Muscle layer of duodenum (tissue), 2 donors: Measurements from ENCODE around the gene FIBP.
"Not testable (repeated sequence)": the region's sequence is repeated elsewhere in the genome, so short reads cannot be mapped to it uniquely, and the experiment has no call there.

Source experiments
- H3K27ac ChIP-seq: one replicate; pipeline ENCODE4 v1.7.0; 2013; ENCODE audit warnings: mild to moderate bottlenecking, low read length
- H3K27me3 ChIP-seq: one replicate; pipeline ENCODE4 v1.7.0; 2013; ENCODE audit warnings: low read depth, mild to moderate bottlenecking, control low read depth, low read length
- H3K36me3 ChIP-seq, 2 donors: one replicate each; pipeline ENCODE4 v1.7.0; 2013; ENCODE audit warnings: low read length in 2 of 2, control low read depth in 1 of 2, mild to moderate bottlenecking in 1 of 2; ENCODE audit not compliant: insufficient read depth in 2 of 2, control insufficient read depth in 1 of 2
- H3K4me1 ChIP-seq, 2 donors: one replicate each; pipeline ENCODE4 v1.7.0; 2013; ENCODE audit warnings: low read length in 2 of 2, mild to moderate bottlenecking in 2 of 2, control low read depth in 1 of 2, moderate library complexity in 1 of 2; ENCODE audit not compliant: insufficient read depth in 2 of 2, control insufficient read depth in 1 of 2
- H3K4me3 ChIP-seq, 2 donors: one replicate each; pipeline ENCODE4 v1.7.0; 2013; ENCODE audit warnings: low read length in 2 of 2, low read depth in 1 of 2, mild to moderate bottlenecking in 1 of 2
- H3K9me3 ChIP-seq, 2 donors: one replicate each; pipeline ENCODE4 v1.7.0; 2013; ENCODE audit warnings: low read length in 2 of 2, control low read depth in 1 of 2, mild to moderate bottlenecking in 1 of 2; ENCODE audit not compliant: control insufficient read depth in 1 of 2
- donor health status: healthy.

FIBP gene

GRCh38 chr11:65896034-65896999, 8.0 kb upstream of the FIBP start:
- H3K27ac ChIP-seq = no peak overlapping the region
- H3K36me3 ChIP-seq = no peaks in the 10 kb centered on the region
- H3K27me3 ChIP-seq = no peaks in the 10 kb centered on the region
- H3K4me1 ChIP-seq = peaks cover 4 to 41% of the 10 kb centered on the region in 2 donors
- H3K4me3 ChIP-seq = no peak overlapping the region
- no peaks in the 10 kb centered on the region for H3K9me3 ChIP-seq

GRCh38 chr11:65895482-65895981, 7.3 kb upstream of the FIBP start:
- no peaks in the 10 kb centered on the region for H3K9me3 ChIP-seq
- no peaks in the 10 kb centered on the region for H3K36me3 ChIP-seq
- no peak overlapping the region for H3K4me3 ChIP-seq
- no peaks in the 10 kb centered on the region for H3K27me3 ChIP-seq
- H3K4me1 ChIP-seq = peaks cover 4 to 46% of the 10 kb centered on the region in 2 donors
- H3K27ac ChIP-seq = no peak overlapping the region

GRCh38 chr11:65894034-65894591, 5.8 kb upstream of the FIBP start:
- Histone ChIP-seq H3K4me3 (peak overlapping the region; percentile 11 to 33), H3K36me3 (no peaks in the 10 kb centered on the region), H3K9me3 (no peaks in the 10 kb centered on the region), H3K4me1 (peaks cover 11 to 45% of the 10 kb centered on the region in 2 donors), H3K27me3 (no peaks in the 10 kb centered on the region), H3K27ac (peak overlapping the region; percentile 56)

GRCh38 chr11:65892661-65893317, 4.5 kb upstream of the FIBP start:
- no peaks in the 10 kb centered on the region for H3K36me3 ChIP-seq
- no peaks in the 10 kb centered on the region for H3K27me3 ChIP-seq
- no peak overlapping the region for H3K27ac ChIP-seq
- H3K4me1 ChIP-seq = peaks cover 12 to 41% of the 10 kb centered on the region in 2 donors
- peak overlapping the region in 1 of 2 donors; percentile 82 for H3K4me3 ChIP-seq
- no peaks in the 10 kb centered on the region for H3K9me3 ChIP-seq

- not testable (repeated sequence) for H3K36me3 ChIP-seq, H3K27me3 ChIP-seq, H3K9me3 ChIP-seq
- peak overlapping the region; percentile 59 to 82 for H3K4me3 ChIP-seq
- peak overlapping the region; percentile 72 for H3K27ac ChIP-seq
- H3K4me1 ChIP-seq = peaks cover 17 to 48% of the 10 kb centered on the region in 2 donors
These were observed 3.9 kb upstream of the FIBP start for GRCh38 chr11:65892137-65892540.

GRCh38 chr11:65891219-65892136, 3.2 kb upstream of the FIBP start:
- Histone ChIP-seq H3K27ac (peak overlapping the region; percentile 72), H3K4me1 (peaks cover 17 to 54% of the 10 kb centered on the region in 2 donors), H3K9me3 (no peaks in the 10 kb centered on the region), H3K27me3 (no peaks in the 10 kb centered on the region), H3K4me3 (peak overlapping the region; percentile 59 to 82), H3K36me3 (no peaks in the 10 kb centered on the region)

- peaks cover 17 to 55% of the 10 kb centered on the region in 2 donors for H3K4me1 ChIP-seq
These were observed 2.3 kb upstream of the FIBP start, which contains the start of gene CCDC85B for GRCh38 chr11:65890324-65891218. Gene CCDC85B, plus strand, starts transcription at chr11:65890673. Its CDS starts 111 bp downstream, at chr11:65890784.

GRCh38 chr11:65887723-65888162, 528 bp downstream of the FIBP start:
- Histone ChIP-seq H3K4me3 (peak overlapping the region; percentile 63 to 67), H3K4me1 (peaks cover 17 to 47% of the 10 kb centered on the region in 2 donors), H3K27me3 (no peaks in the 10 kb centered on the region), H3K9me3 (no peaks in the 10 kb centered on the region), H3K36me3 (peaks cover 18 to 23% of the 10 kb centered on the region in 2 donors), H3K27ac (peak overlapping the region; percentile 97)

More at GRCh38 chr11:65890324-65891218, 2.3 kb upstream of the FIBP start, which contains the start of gene CCDC85B:
- H3K27me3 ChIP-seq = no peaks in the 10 kb centered on the region
- peak within 1 kb of the TSS; percentile 97 for H3K27ac ChIP-seq
- H3K4me3 ChIP-seq = peak within 1 kb of the TSS; percentile 59 to 82
- peaks cover 0 to 2% of the 10 kb centered on the region in 2 donors for H3K36me3 ChIP-seq
- no peaks in the 10 kb centered on the region for H3K9me3 ChIP-seq

GRCh38 chr11:65886826-65887722, 1.2 kb downstream of the FIBP start:
- peak overlapping the region; percentile 63 to 67 for H3K4me3 ChIP-seq
- H3K9me3 ChIP-seq = no peaks in the 10 kb centered on the region
- H3K4me1 ChIP-seq = peaks cover 15 to 40% of the 10 kb centered on the region in 2 donors
- H3K36me3 ChIP-seq = peaks cover 18 to 29% of the 10 kb centered on the region in 2 donors
- H3K27me3 ChIP-seq = no peaks in the 10 kb centered on the region
- peak overlapping the region; percentile 97 for H3K27ac ChIP-seq
